ENCODE results near the gene CLN6.
A peak's percentile ranks its signal among the peaks of the same experiment; 100 is the strongest.

CLN6 gene

GRCh38 chr15:68187559-68187958 lies 42.0 kb downstream of the CLN6 start:
- intact Hi-C loops (cut with DNase I; ENCODE audit: low total_unique reads), result no loop called here
- H3K36me3 ChIP-seq, result peaks cover 16 to 44% (median 42%) of the 10 kb centered on the region in 3 donors
- H3K9me3 ChIP-seq, result no peaks in the 10 kb centered on the region
- H3K4me1 ChIP-seq, result peaks cover 0 to 30% (median 22%) of the 10 kb centered on the region in 4 donors
- no peak for TF ChIP-seq CTCF (IDR thresholded peaks at IDR 0.05)
- H3K4me3 ChIP-seq, result peak overlapping the region in 1 of 2 donors; percentile 12
- H3K27ac ChIP-seq, result peak overlapping the region; percentile 55 to 62
- DNase-seq, result no peak
- no peaks in the 10 kb centered on the region for H3K27me3 ChIP-seq

GRCh38 chr15:68186671-68187397 lies 42.7 kb downstream of the CLN6 start:
- Histone ChIP-seq H3K4me3 (no peak overlapping the region), H3K9me3 (no peaks in the 10 kb centered on the region), H3K36me3 (peaks cover 16 to 43% (median 40%) of the 10 kb centered on the region in 3 donors), H3K27me3 (no peaks in the 10 kb centered on the region), H3K27ac (peak overlapping the region; percentile 55 to 62), H3K4me1 (peaks cover 0 to 30% (median 22%) of the 10 kb centered on the region in 4 donors)
- intact Hi-C loops (cut with DNase I; ENCODE audit: low total_unique reads), result no loop called here
- no peak for TF ChIP-seq CTCF (IDR thresholded peaks at IDR 0.05)
- DNase-seq, result no peak

GRCh38 chr15:68184616-68185480 lies 44.7 kb downstream of the CLN6 start:
- DNase-seq, result no peak
- Histone ChIP-seq H3K27ac (no peak overlapping the region), H3K9me3 (no peaks in the 10 kb centered on the region), H3K4me3 (no peak overlapping the region), H3K4me1 (peaks cover 0 to 30% (median 22%) of the 10 kb centered on the region in 4 donors), H3K36me3 (peaks cover 25 to 55% (median 48%) of the 10 kb centered on the region in 3 donors), H3K27me3 (no peaks in the 10 kb centered on the region)
- no peak for TF ChIP-seq CTCF (IDR thresholded peaks at IDR 0.05)
- intact Hi-C loops (cut with DNase I; ENCODE audit: low total_unique reads), result loop anchor here (5.0 kb wide), 1 partner anchor 548 kb away; no protein-coding TSS in a partner anchor

GRCh38 chr15:68183616-68184315 lies 45.8 kb downstream of the CLN6 start:
- no peaks in the 10 kb centered on the region for H3K27me3 ChIP-seq
- no peak for DNase-seq
- no peaks in the 10 kb centered on the region for H3K9me3 ChIP-seq
- intact Hi-C loops (cut with DNase I; ENCODE audit: low total_unique reads), result loop anchor here (5.0 kb wide), 1 partner anchor 546 kb away; no protein-coding TSS in a partner anchor
- TF ChIP-seq CTCF (IDR thresholded peaks at IDR 0.05), result no peak
- H3K4me1 ChIP-seq, result peaks cover 0 to 28% (median 21%) of the 10 kb centered on the region in 4 donors
- peaks cover 25 to 61% (median 48%) of the 10 kb centered on the region in 3 donors for H3K36me3 ChIP-seq
- no peak overlapping the region for H3K4me3 ChIP-seq
- H3K27ac ChIP-seq, result no peak overlapping the region

GRCh38 chr15:68177742-68178141 lies 51.8 kb downstream of the CLN6 start:
- H3K27ac ChIP-seq, result peak overlapping the region; percentile 11 to 55
- peaks cover 14 to 55% (median 43%) of the 10 kb centered on the region in 3 donors for H3K36me3 ChIP-seq
- H3K27me3 ChIP-seq, result no peaks in the 10 kb centered on the region
- no peak for TF ChIP-seq CTCF (IDR thresholded peaks at IDR 0.05)
- H3K9me3 ChIP-seq, result no peaks in the 10 kb centered on the region
- peaks cover 0 to 34% (median 16%) of the 10 kb centered on the region in 4 donors for H3K4me1 ChIP-seq
- intact Hi-C loops (cut with DNase I; ENCODE audit: low total_unique reads), result no loop called here
- no peak overlapping the region for H3K4me3 ChIP-seq
- DNase-seq, result no peak

All from tibial artery (tissue), 4 donors.